Kidney (tissue), 14 donors: ENCODE measurements around the gene NUDT8. TPM values are rescaled to one million over a fixed set of nuclear protein-coding genes. Genes with fewer than 3 reads are reported as not detected.
A peak's percentile ranks its signal among the peaks of the same experiment; 100 is the strongest.

ENCODE experiments used
- DNase-seq, 5 donors: peaks; one replicate each; pipeline ENCODE4 v3.0.0-alpha.2; 2013 to 2020
- FAIRE-seq: peaks from 2 replicates; lab custom pipeline; 2012; peaks lifted over from hg19 to GRCh38; lab: Jason Lieb, UNC
- H3K27ac ChIP-seq, 2 donors: one replicate each; pipeline ENCODE4 v1.7.0; 2013; ENCODE audit warnings: low read depth in 2 of 2, low read length in 2 of 2, inconsistent platforms in 1 of 2
- H3K27me3 ChIP-seq: one replicate; pipeline ENCODE4 v1.7.1; 2013; ENCODE audit warnings: low read length, inconsistent platforms; ENCODE audit not compliant: control insufficient read depth, insufficient read depth
- H3K36me3 ChIP-seq, 3 donors: one replicate each; pipeline versions ENCODE4 v1.7.0 to v1.7.1; 2013; ENCODE audit warnings: low read length in 3 of 3, control low read depth in 1 of 3, inconsistent platforms in 1 of 3; ENCODE audit not compliant: insufficient read depth in 3 of 3, control insufficient read depth in 2 of 3
- H3K4me1 ChIP-seq, 3 donors: one replicate each; pipeline versions ENCODE4 v1.7.0 to v1.7.1; 2013; ENCODE audit warnings: low read length in 3 of 3, inconsistent platforms in 1 of 3, low read depth in 1 of 3; ENCODE audit not compliant: control insufficient read depth in 2 of 3, insufficient read depth in 2 of 3
- H3K4me3 ChIP-seq, 3 donors: one replicate each; pipeline versions ENCODE4 v1.7.0 to v1.8.1; 2013; ENCODE audit warnings: low read length in 3 of 3, control low read depth in 1 of 3, inconsistent platforms in 1 of 3
- H3K9ac ChIP-seq, 3 donors: one replicate each; pipeline versions ENCODE4 v1.7.0 to v1.7.1; 2013; ENCODE audit warnings: low read length in 3 of 3, control low read depth in 1 of 3, inconsistent platforms in 1 of 3
- H3K9me3 ChIP-seq, 3 donors: one replicate each; pipeline versions ENCODE4 v1.7.0 to v1.7.1; 2013; ENCODE audit warnings: low read length in 3 of 3, control low read depth in 1 of 3, inconsistent platforms in 1 of 3; ENCODE audit not compliant: control insufficient read depth in 2 of 3, insufficient read depth in 1 of 3
- CTCF ChIP-seq: IDR thresholded peaks from 3 replicates; pipeline ENCODE4 v1.5.1; 2012; ENCODE audit warnings: mild to moderate bottlenecking, moderate library complexity, borderline replicate concordance; ENCODE audit not compliant: insufficient read depth; ENCODE audit errors: extremely low read depth
- intact Hi-C: fragments of 100-400 bp; cut with DNase I; formaldehyde crosslinking; loops from one replicate; pipeline ENCODE4 v1.11.1; 2022
- polyA plus RNA-seq: library from polyadenylated mRNA; stranded (reverse); fragments of 350-450 nt; fragmentation: Illumina TruSeq; extraction: RNeasy Lipid Tissue Mini Kit (QIAGEN cat#74804); gene quantifications from one replicate; pipeline ENCODE4 v1.2.3, GENCODE V29; 2014; ENCODE audit warnings: low read depth, low replicate concordance; ENCODE audit not compliant: insufficient read depth
- total RNA-seq: library from RNA; stranded (reverse); fragmentation: NEBNext Ultra II Directional; extraction: Animal tissue kit (Norgen Biotek cat#: 25700); gene quantifications from one replicate; pipeline ENCODE4 v1.2.1, GENCODE V29; 2021
- donor health status: control.
- donor health status: control.
- donor health status: control.
- donor health status: control.
- donor health status: control.
- donor health status: DM: yes; HTN: yes; CAD: no.
- donor health status: Normal renal cell carcinoma (clear cell type).

Gene NUDT8
- total and polyA plus RNA-seq, 2 donors from 2014 or later, result 11.9 to 57.0 TPM

- Histone ChIP-seq H3K9me3 (no peaks in the 10 kb centered on the region), H3K36me3 (peaks cover 0 to 3% (median 0%) of the 10 kb centered on the region in 3 donors), H3K27ac (no peak overlapping the region), H3K4me3 (peak overlapping the region in 1 of 3 donors; percentile 26), H3K4me1 (peaks cover 0 to 22% (median 6%) of the 10 kb centered on the region in 3 donors), H3K9ac (no peak overlapping the region), H3K27me3 (no peaks in the 10 kb centered on the region)
- intact Hi-C loops, result no loop called here
- FAIRE-seq (no peak), DNase-seq (peak in 1 of 5 donors; percentile 42)
- TF ChIP-seq CTCF, result no peak
These were observed 19.3 kb upstream of the NUDT8 start for GRCh38 chr11:67648796-67649613.

- Histone ChIP-seq H3K9ac (no peak overlapping the region), H3K36me3 (peaks cover 0 to 3% (median 0%) of the 10 kb centered on the region in 3 donors), H3K4me3 (no peak overlapping the region), H3K27me3 (no peaks in the 10 kb centered on the region), H3K4me1 (peaks cover 0 to 22% (median 6%) of the 10 kb centered on the region in 3 donors), H3K27ac (no peak overlapping the region), H3K9me3 (no peaks in the 10 kb centered on the region)
- peak; percentile 26 for TF ChIP-seq CTCF
- FAIRE-seq, result no peak
- peak in 2 of 5 donors; percentile 55 to 59 for DNase-seq
- intact Hi-C loops, result no loop called here
These were observed 18.5 kb upstream of the NUDT8 start for GRCh38 chr11:67648140-67648795.

GRCh38 chr11:67647471-67647870 is 17.7 kb upstream of the NUDT8 start:
- no peak for TF ChIP-seq CTCF
- Histone ChIP-seq H3K36me3 (peaks cover 0 to 3% (median 0%) of the 10 kb centered on the region in 3 donors), H3K9me3 (no peaks in the 10 kb centered on the region), H3K4me3 (peak overlapping the region in 1 of 3 donors; percentile 59), H3K9ac (no peak overlapping the region), H3K4me1 (peaks cover 0 to 22% (median 6%) of the 10 kb centered on the region in 3 donors), H3K27me3 (no peaks in the 10 kb centered on the region), H3K27ac (no peak overlapping the region)
- intact Hi-C loops, result no loop called here
- FAIRE-seq (no peak), DNase-seq (peak in 1 of 5 donors; percentile 58)
